GM23338 (cell line): ENCODE data around the gene PCGF3. TPM values are rescaled to one million over a fixed set of nuclear protein-coding genes. Genes with fewer than 3 reads are reported as not detected.

Source experiments
- ATAC-seq: fragments of 200-7000 bp; cut with Tn5 transposase; 3 replicates; pipeline ENCODE4 v1.9.1; 2020
- DNase-seq: peaks from one replicate; pipeline ENCODE4 v3.0.0-alpha.2; 2015; ENCODE audit warnings: low spot score
- H2AFZ ChIP-seq: fragments of 200-600 bp; sonication (generic); 2 replicates; pipeline ENCODE4 v1.8.0; 2016; ENCODE audit warnings: antibody characterized with exemption, mild to moderate bottlenecking, moderate library complexity
- H3F3A ChIP-seq: fragments of 200-600 bp; sonication (generic); replicated peaks from 2 replicates; pipeline ENCODE4 v1.8.0; 2017; ENCODE audit warnings: antibody characterized with exemption, mixed run types, low read depth
- H3K27ac ChIP-seq: fragments of 200-600 bp; sonication (generic); 2 replicates; pipeline ENCODE4 v1.6.1; 2016; ENCODE audit warnings: low read depth
- H3K27me3 ChIP-seq: fragments of 200-600 bp; sonication (generic); 2 replicates; pipeline ENCODE4 v1.8.0; 2016; ENCODE audit warnings: mild to moderate bottlenecking, mixed run types, moderate library complexity; ENCODE audit not compliant: insufficient read depth
- H3K36me3 ChIP-seq: fragments of 200-600 bp; sonication (generic); 2 replicates; pipeline ENCODE4 v1.8.0; 2016; ENCODE audit warnings: mild to moderate bottlenecking; ENCODE audit not compliant: insufficient read depth
- H3K4me1 ChIP-seq: fragments of 200-600 bp; sonication (generic); 2 replicates; pipeline ENCODE4 v1.8.0; 2016; ENCODE audit warnings: mild to moderate bottlenecking, moderate library complexity; ENCODE audit not compliant: insufficient read depth
- H3K4me2 ChIP-seq: fragments of 200-600 bp; sonication (generic); 2 replicates; pipeline ENCODE4 v1.7.1; 2017; ENCODE audit warnings: mixed run types
- H3K4me3 ChIP-seq: fragments of 200-600 bp; sonication (generic); 2 replicates; pipeline ENCODE4 v1.6.1; 2016; ENCODE audit warnings: mixed run types
- H3K79me2 ChIP-seq: fragments of 200-600 bp; sonication (generic); replicated peaks from 2 replicates; pipeline ENCODE4 v1.8.0; 2017; ENCODE audit warnings: mild to moderate bottlenecking; ENCODE audit not compliant: insufficient read depth
- H3K9me2 ChIP-seq: fragments of 200-600 bp; sonication (generic); 2 replicates; pipeline ENCODE4 v1.8.0; 2017; ENCODE audit not compliant: insufficient read depth
- H4K20me1 ChIP-seq: fragments of 200-600 bp; sonication (generic); replicated peaks from 2 replicates; pipeline ENCODE4 v1.8.0; 2017; ENCODE audit warnings: mild to moderate bottlenecking; ENCODE audit not compliant: insufficient read depth
- H3K27ac Mint-ChIP-seq: 2 replicates; pipeline ENCODE4 v1.8.0; 2020; ENCODE audit warnings: inconsistent platforms, mild to moderate bottlenecking, moderate library complexity, mixed read lengths
- H3K27me3 Mint-ChIP-seq: 3 replicates; pipeline ENCODE4 v1.8.0; 2022; ENCODE audit warnings: low read depth, mild to moderate bottlenecking, moderate library complexity, mixed read lengths, inconsistent platforms; ENCODE audit not compliant: insufficient read depth, poor library complexity
- H3K36me3 Mint-ChIP-seq: 3 replicates; pipeline ENCODE4 v1.8.0; 2021; ENCODE audit warnings: low read depth, mild to moderate bottlenecking, inconsistent platforms, moderate library complexity, mixed read lengths
- H3K4me1 Mint-ChIP-seq: 3 replicates; pipeline ENCODE4 v1.8.0; 2020; ENCODE audit warnings: mild to moderate bottlenecking, inconsistent platforms, mixed read lengths
- H3K4me3 Mint-ChIP-seq: 3 replicates; pipeline ENCODE4 v1.8.0; 2021; ENCODE audit warnings: moderate library complexity, mild to moderate bottlenecking, inconsistent platforms, mixed read lengths
- H3K9me3 Mint-ChIP-seq: 3 replicates; pipeline ENCODE4 v1.8.0; 2020; ENCODE audit warnings: moderate library complexity, mild to moderate bottlenecking, inconsistent platforms, mixed read lengths
- CREB1 ChIP-seq: fragments of 250-450 bp; sonication (Bioruptor Pico); IDR thresholded peaks from 2 replicates; pipeline ENCODE4 v1.5.0; 2020; ENCODE audit warnings: low read depth, mild to moderate bottlenecking, moderate library complexity
- CTCF ChIP-seq, 2 experiments: fragments of 200-600 bp in 1 of 2; sonication (generic) in 1 of 2; conservative IDR thresholded peaks; 2 replicates each; pipeline versions ENCODE4 v1.5.1 to v1.6.1; 2016 to 2017; ENCODE audit warnings: antibody characterized with exemption in 2 of 2, low read depth in 2 of 2, mild to moderate bottlenecking in 2 of 2, moderate library complexity in 1 of 2
- EZH2phosphoT487 ChIP-seq: fragments of 200-600 bp; sonication (generic); IDR thresholded peaks from one replicate; pipeline ENCODE4 v1.8.1; 2018; ENCODE audit warnings: antibody characterized with exemption; ENCODE audit not compliant: unreplicated experiment
- JUNB ChIP-seq: IDR thresholded peaks from one replicate; pipeline ENCODE4 v1.6.1; 2016; ENCODE audit warnings: antibody characterized with exemption; ENCODE audit not compliant: unreplicated experiment
- NANOG ChIP-seq: IDR thresholded peaks from 2 replicates; pipeline ENCODE4 v1.6.1; 2016; ENCODE audit warnings: antibody characterized with exemption, borderline replicate concordance
- POLR2AphosphoS5 ChIP-seq: IDR thresholded peaks from 2 replicates; pipeline ENCODE4 v1.6.1; 2016; ENCODE audit warnings: antibody characterized with exemption, low read depth
- STAT1 ChIP-seq: IDR thresholded peaks from one replicate; pipeline ENCODE4 v1.6.1; 2016; ENCODE audit warnings: antibody characterized with exemption; ENCODE audit not compliant: unreplicated experiment
- ZNF114 ChIP-seq: fragments of 250-450 bp; sonication (Bioruptor Pico); IDR thresholded peaks from 2 replicates; pipeline ENCODE4 v1.5.0; 2020; ENCODE audit warnings: mild to moderate bottlenecking, moderate library complexity
- ZNF331 ChIP-seq: fragments of 250-450 bp; sonication (Bioruptor Pico); IDR thresholded peaks from 2 replicates; pipeline ENCODE4 v1.5.0; 2020; ENCODE audit warnings: low read depth, mild to moderate bottlenecking, moderate library complexity
- polyA plus RNA-seq: library from polyadenylated mRNA; unstranded; fragments of >200 nt; fragmentation: Nextera tagmentation; extraction: Ambion mirVana; gene quantifications from 2 replicates; pipeline ENCODE4 v1.2.1, GENCODE V29; 2016
- total RNA-seq: library from RNA; depleted of rRNA; stranded (reverse); fragments of >200 nt; shearing (Covaris generic); gene quantifications from 2 replicates; pipeline ENCODE4 v1.2.3, GENCODE V29; 2014
- TF ChIP-seq, protein P1 (sequence below): fragments of 250-450 bp; sonication (Bioruptor Pico); IDR thresholded peaks from 2 replicates; pipeline ENCODE4 v1.5.0; 2020; ENCODE audit warnings: mild to moderate bottlenecking, moderate library complexity

Gene PCGF3
- total and polyA plus RNA-seq, 2 experiments from 2014 or later, result 33.1 to 49.0 TPM

GRCh38 chr4:742096-742741 is 36.6 kb downstream of the PCGF3 start:
- Histone ChIP-seq H3K79me2 (no peaks in the 10 kb centered on the region), H3K4me3 (no peak overlapping the region), H3F3A (no peaks in the 10 kb centered on the region; the same call in 1 of the 2 replicates), H3K27ac (no peak overlapping the region), H2AFZ (no peak overlapping the region), H4K20me1 (peaks cover 4% of the 10 kb centered on the region; the same call in 1 of the 2 replicates), H3K9me2 (no peaks in the 10 kb centered on the region), H3K4me1 (no peaks in the 10 kb centered on the region), H3K36me3 (0 out of 2 replicates have a peak, but pooled peaks cover 6% of the 10 kb centered on the region), H3K4me2 (no peak overlapping the region), H3K27me3 (no peaks in the 10 kb centered on the region)
- Mint-ChIP-seq H3K9me3 (peaks cover 7% of the 10 kb centered on the region; the same call in 1 of the 3 replicates), H3K4me3 (no peak overlapping the region), H3K36me3 (peaks cover 33% of the 10 kb centered on the region), H3K4me1 (no peaks in the 10 kb centered on the region; the same call in 2 of the 3 replicates), H3K27me3 (peaks cover 19% of the 10 kb centered on the region), H3K27ac (no peak overlapping the region)
- TF ChIP-seq CTCF (conservative IDR thresholded peaks at IDR 0.05; ENCODE audit: low read depth in 2 of 2) (no peak), ZNF331 (CRISPR knock-in tag) (no peak), POLR2AphosphoS5 (no peak), EZH2phosphoT487 (no peak), CREB1 (CRISPR knock-in tag) (no peak), JUNB (no peak), NANOG (no peak), ZNF114 (no peak), STAT1 (no peak)
- TF ChIP-seq, protein P1, sequence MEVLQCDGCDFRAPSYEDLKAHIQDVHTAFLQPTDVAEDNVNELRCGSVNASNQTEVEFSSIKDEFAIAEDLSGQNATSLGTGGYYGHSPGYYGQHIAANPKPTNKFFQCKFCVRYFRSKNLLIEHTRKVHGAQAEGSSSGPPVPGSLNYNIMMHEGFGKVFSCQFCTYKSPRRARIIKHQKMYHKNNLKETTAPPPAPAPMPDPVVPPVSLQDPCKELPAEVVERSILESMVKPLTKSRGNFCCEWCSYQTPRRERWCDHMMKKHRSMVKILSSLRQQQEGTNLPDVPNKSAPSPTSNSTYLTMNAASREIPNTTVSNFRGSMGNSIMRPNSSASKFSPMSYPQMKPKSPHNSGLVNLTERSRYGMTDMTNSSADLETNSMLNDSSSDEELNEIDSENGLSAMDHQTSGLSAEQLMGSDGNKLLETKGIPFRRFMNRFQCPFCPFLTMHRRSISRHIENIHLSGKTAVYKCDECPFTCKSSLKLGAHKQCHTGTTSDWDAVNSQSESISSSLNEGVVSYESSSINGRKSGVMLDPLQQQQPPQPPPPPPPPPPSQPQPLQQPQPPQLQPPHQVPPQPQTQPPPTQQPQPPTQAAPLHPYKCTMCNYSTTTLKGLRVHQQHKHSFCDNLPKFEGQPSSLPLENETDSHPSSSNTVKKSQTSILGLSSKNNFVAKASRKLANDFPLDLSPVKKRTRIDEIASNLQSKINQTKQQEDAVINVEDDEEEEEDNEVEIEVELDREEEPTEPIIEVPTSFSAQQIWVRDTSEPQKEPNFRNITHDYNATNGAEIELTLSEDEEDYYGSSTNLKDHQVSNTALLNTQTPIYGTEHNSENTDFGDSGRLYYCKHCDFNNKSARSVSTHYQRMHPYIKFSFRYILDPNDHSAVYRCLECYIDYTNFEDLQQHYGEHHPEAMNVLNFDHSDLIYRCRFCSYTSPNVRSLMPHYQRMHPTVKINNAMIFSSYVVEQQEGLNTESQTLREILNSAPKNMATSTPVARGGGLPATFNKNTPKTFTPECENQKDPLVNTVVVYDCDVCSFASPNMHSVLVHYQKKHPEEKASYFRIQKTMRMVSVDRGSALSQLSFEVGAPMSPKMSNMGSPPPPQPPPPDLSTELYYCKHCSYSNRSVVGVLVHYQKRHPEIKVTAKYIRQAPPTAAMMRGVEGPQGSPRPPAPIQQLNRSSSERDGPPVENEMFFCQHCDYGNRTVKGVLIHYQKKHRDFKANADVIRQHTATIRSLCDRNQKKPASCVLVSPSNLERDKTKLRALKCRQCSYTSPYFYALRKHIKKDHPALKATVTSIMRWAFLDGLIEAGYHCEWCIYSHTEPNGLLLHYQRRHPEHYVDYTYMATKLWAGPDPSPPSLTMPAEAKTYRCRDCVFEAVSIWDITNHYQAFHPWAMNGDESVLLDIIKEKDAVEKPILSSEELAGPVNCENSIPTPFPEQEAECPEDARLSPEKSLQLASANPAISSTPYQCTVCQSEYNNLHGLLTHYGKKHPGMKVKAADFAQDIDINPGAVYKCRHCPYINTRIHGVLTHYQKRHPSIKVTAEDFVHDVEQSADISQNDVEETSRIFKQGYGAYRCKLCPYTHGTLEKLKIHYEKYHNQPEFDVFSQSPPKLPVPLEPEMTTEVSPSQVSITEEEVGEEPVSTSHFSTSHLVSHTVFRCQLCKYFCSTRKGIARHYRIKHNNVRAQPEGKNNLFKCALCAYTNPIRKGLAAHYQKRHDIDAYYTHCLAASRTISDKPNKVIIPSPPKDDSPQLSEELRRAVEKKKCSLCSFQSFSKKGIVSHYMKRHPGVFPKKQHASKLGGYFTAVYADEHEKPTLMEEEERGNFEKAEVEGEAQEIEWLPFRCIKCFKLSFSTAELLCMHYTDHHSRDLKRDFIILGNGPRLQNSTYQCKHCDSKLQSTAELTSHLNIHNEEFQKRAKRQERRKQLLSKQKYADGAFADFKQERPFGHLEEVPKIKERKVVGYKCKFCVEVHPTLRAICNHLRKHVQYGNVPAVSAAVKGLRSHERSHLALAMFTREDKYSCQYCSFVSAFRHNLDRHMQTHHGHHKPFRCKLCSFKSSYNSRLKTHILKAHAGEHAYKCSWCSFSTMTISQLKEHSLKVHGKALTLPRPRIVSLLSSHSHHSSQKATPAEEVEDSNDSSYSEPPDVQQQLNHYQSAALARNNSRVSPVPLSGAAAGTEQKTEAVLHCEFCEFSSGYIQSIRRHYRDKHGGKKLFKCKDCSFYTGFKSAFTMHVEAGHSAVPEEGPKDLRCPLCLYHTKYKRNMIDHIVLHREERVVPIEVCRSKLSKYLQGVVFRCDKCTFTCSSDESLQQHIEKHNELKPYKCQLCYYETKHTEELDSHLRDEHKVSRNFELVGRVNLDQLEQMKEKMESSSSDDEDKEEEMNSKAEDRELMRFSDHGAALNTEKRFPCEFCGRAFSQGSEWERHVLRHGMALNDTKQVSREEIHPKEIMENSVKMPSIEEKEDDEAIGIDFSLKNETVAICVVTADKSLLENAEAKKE (CRISPR knock-in tag), result no peak
- ATAC-seq, result peak; percentile 29
- DNase-seq, result no peak
